KMS-11 (cell line): Measurements from ENCODE around the gene SPRR2A.

Experiments
- H2AFZ ChIP-seq: fragments of 200-600 bp; sonication (generic); 2 replicates; pipeline ENCODE4 v1.6.1; 2016; ENCODE audit warnings: antibody characterized with exemption, mixed run types, low read depth
- H3K27ac ChIP-seq: fragments of 200-600 bp; sonication (generic); 2 replicates; pipeline ENCODE4 v1.6.1; 2016; ENCODE audit warnings: mild to moderate bottlenecking, mixed run types
- H3K27me3 ChIP-seq: fragments of 200-600 bp; sonication (generic); 2 replicates; pipeline ENCODE4 v1.6.1; 2017; ENCODE audit warnings: mild to moderate bottlenecking, low read depth, mixed run types, moderate library complexity; ENCODE audit not compliant: insufficient read depth
- H3K36me3 ChIP-seq: fragments of 200-600 bp; sonication (generic); 2 replicates; pipeline ENCODE4 v1.6.1; 2017; ENCODE audit warnings: mild to moderate bottlenecking, mixed run types; ENCODE audit not compliant: insufficient read depth
- H3K4me1 ChIP-seq: fragments of 200-600 bp; sonication (generic); 2 replicates; pipeline ENCODE4 v1.6.1; 2016; ENCODE audit warnings: mild to moderate bottlenecking, low read depth, mixed run types; ENCODE audit not compliant: poor library complexity, severe bottlenecking
- H3K4me2 ChIP-seq: fragments of 200-600 bp; sonication (generic); 2 replicates; pipeline ENCODE4 v1.7.0; 2016; ENCODE audit warnings: mild to moderate bottlenecking, mixed run types
- H3K4me3 ChIP-seq: fragments of 200-600 bp; sonication (generic); IDR thresholded peaks from 2 replicates; pipeline ENCODE4 v1.6.1; 2017; ENCODE audit warnings: low read depth, low read length, mixed read lengths; ENCODE audit not compliant: insufficient read depth
- H3K79me2 ChIP-seq: fragments of 200-600 bp; sonication (generic); 2 replicates; pipeline ENCODE4 v1.6.1; 2016; ENCODE audit warnings: low read depth, mixed run types; ENCODE audit not compliant: insufficient read depth
- H3K9ac ChIP-seq: fragments of 200-600 bp; sonication (generic); 2 replicates; pipeline ENCODE4 v1.6.1; 2016; ENCODE audit warnings: mild to moderate bottlenecking, mixed run types
- H4K20me1 ChIP-seq: fragments of 200-600 bp; sonication (generic); 2 replicates; pipeline ENCODE4 v1.6.1; 2016; ENCODE audit warnings: mild to moderate bottlenecking, mixed run types; ENCODE audit not compliant: insufficient read depth
- TF ChIP-seq, protein P1 (sequence below): fragments of 200-600 bp; sonication (generic); conservative IDR thresholded peaks from 2 replicates; pipeline ENCODE4 v1.6.1; 2017; ENCODE audit warnings: low read depth, mild to moderate bottlenecking, antibody characterized with exemption, low read length, moderate library complexity, mixed read lengths

The SPRR2A gene

DNA sequence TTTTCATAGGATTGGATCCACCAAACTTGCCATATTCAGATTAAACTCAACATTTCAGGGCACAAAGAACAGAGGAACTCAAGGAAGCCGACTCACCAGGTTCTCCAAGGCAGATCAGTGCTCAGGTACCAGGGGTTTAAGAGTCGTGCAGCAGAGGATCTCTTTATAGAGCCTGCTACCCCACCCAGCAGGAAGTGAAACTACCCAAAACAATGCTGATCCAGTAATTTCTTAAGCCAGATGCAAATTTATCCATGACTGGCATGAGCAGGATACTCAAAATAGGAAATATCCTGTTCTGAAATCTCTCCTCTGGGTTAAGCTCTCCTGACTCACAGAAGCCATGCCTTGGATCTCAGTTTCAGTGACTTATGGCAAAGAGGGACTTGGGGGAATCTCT is at the start of gene SPRR2A:
Gene SPRR2A (minus strand): TSS at position 138 of the 400 bp plus-strand sequence. CDS start 777 bp downstream, outside the sequence.
- Histone ChIP-seq H2AFZ (no peak within 1 kb of the TSS), H3K27ac (no peak within 1 kb of the TSS), H4K20me1 (no peaks in the 10 kb centered on the region), H3K27me3 (no peaks in the 10 kb centered on the region), H3K4me2 (no peak within 1 kb of the TSS), H3K36me3 (no peaks in the 10 kb centered on the region), H3K9ac (no peak within 1 kb of the TSS), H3K4me1 (peaks cover 6% of the 10 kb centered on the region), H3K79me2 (no peaks in the 10 kb centered on the region), H3K4me3 (no peak within 1 kb of the TSS)
- TF ChIP-seq, protein P1, sequence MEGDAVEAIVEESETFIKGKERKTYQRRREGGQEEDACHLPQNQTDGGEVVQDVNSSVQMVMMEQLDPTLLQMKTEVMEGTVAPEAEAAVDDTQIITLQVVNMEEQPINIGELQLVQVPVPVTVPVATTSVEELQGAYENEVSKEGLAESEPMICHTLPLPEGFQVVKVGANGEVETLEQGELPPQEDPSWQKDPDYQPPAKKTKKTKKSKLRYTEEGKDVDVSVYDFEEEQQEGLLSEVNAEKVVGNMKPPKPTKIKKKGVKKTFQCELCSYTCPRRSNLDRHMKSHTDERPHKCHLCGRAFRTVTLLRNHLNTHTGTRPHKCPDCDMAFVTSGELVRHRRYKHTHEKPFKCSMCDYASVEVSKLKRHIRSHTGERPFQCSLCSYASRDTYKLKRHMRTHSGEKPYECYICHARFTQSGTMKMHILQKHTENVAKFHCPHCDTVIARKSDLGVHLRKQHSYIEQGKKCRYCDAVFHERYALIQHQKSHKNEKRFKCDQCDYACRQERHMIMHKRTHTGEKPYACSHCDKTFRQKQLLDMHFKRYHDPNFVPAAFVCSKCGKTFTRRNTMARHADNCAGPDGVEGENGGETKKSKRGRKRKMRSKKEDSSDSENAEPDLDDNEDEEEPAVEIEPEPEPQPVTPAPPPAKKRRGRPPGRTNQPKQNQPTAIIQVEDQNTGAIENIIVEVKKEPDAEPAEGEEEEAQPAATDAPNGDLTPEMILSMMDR: no peak

DNA sequence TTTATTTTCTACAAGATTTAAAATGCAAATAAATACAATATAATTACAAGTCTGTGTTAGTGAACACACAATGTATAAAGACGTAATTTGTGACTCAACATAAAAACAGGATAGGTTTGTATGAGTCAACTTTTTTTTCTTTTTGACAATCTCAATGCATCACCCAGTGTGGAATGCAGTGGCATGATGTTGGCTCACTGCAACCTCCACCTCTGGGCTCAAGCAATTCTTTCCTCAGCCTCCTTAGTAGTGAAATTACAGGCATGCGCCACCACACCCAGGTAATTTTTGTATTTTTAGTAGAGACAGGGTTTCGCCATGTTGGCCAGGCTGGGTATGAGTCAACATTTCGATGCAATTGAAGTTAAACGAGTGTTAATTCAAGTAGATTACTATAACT is 42.9 kb upstream of the SPRR2A start:
- no peaks in the 10 kb centered on the region for H3K4me1 ChIP-seq
- H3K4me2 ChIP-seq: no peak overlapping the region
- no peaks in the 10 kb centered on the region for H3K79me2 ChIP-seq
- H3K27ac ChIP-seq: no peak overlapping the region
- H3K36me3 ChIP-seq: no peaks in the 10 kb centered on the region
- H2AFZ ChIP-seq: no peak overlapping the region
- no peaks in the 10 kb centered on the region for H4K20me1 ChIP-seq
- H3K27me3 ChIP-seq: no peaks in the 10 kb centered on the region
- TF ChIP-seq, protein P1: no peak
- H3K4me3 ChIP-seq: no peak overlapping the region
- H3K9ac ChIP-seq: no peak overlapping the region

DNA sequence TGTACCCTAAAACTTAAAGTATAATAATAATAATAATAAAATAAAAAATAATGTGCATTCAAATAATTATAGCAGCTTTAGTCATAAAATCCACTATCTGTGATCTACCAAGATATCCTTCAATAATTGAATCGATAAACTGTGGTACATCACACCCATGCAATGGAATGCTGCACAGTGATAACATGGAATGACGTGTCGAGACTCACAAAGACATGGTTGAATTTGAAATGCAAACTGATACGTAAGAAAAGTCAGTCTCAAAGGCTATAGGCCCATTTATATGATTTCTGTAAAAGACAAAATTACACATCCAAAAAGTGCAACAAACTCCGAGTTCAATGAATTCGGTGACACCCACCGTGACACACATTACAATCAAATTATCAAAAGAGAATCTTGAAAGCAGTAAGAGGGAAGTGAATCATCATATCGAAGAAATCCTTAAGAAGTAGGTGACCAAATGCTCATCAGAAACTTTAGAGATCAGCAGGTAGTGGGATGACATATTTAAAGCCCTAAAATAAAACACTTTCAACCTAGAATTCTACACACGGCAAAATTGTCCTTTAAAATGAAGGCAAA is 42.2 kb upstream of the SPRR2A start:
- Histone ChIP-seq H3K9ac (no peak overlapping the region), H3K79me2 (no peaks in the 10 kb centered on the region), H3K4me1 (no peaks in the 10 kb centered on the region), H3K27me3 (no peaks in the 10 kb centered on the region), H3K36me3 (no peaks in the 10 kb centered on the region), H2AFZ (no peak overlapping the region), H3K4me2 (no peak overlapping the region), H3K4me3 (no peak overlapping the region), H3K27ac (no peak overlapping the region), H4K20me1 (no peaks in the 10 kb centered on the region)
- TF ChIP-seq, protein P1: no peak

DNA sequence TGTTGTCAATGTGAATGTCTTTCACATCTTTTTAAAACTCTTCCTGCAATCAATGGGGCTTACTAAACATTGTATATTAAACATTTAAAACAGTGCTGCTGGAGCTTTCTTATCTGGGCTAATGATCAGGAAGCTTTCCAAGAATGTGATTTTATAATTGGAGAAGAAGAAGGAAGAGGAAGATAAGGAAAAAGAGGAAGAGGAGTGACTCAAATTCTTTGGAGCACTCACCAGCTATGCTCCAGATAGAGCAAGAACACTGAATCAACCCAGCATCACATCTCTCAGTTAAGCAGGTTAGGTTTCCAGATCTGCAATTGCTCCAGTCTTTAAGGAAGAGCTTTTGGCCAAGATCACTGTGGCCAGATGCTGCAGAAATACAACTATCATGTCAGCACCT is 38.5 kb upstream of the SPRR2A start:
- Histone ChIP-seq H3K4me1 (no peaks in the 10 kb centered on the region), H3K4me2 (no peak overlapping the region), H2AFZ (no peak overlapping the region), H3K27me3 (no peaks in the 10 kb centered on the region), H4K20me1 (no peaks in the 10 kb centered on the region), H3K4me3 (no peak overlapping the region), H3K27ac (no peak overlapping the region), H3K36me3 (no peaks in the 10 kb centered on the region), H3K9ac (no peak overlapping the region), H3K79me2 (no peaks in the 10 kb centered on the region)
- TF ChIP-seq, protein P1: no peak
